Panc1 (cell line): Measurements from ENCODE around the gene CCR7.

ENCODE experiments used
- POLR2AphosphoS5 ChIP-seq: IDR thresholded peaks from 2 replicates; pipeline ENCODE4 v1.6.1; 2012; ENCODE audit warnings: mild to moderate bottlenecking, low read depth, low read length, moderate library complexity
- SIN3A ChIP-seq: IDR thresholded peaks from 2 replicates; pipeline ENCODE4 v1.6.1; 2012; ENCODE audit warnings: low read depth, mild to moderate bottlenecking, low read length, moderate library complexity, borderline replicate concordance; ENCODE audit not compliant: insufficient read depth
- TF ChIP-seq, protein P1 (sequence below): fragments of 450-650 bp; IDR thresholded peaks from 2 replicates; pipeline ENCODE4 v1.5.1; 2017; ENCODE audit warnings: mild to moderate bottlenecking
- TF ChIP-seq, protein P2 (sequence below), 2 experiments: IDR thresholded peaks; 2 replicates each; pipeline ENCODE4 v1.6.1; 2011 to 2012; ENCODE audit warnings: low read depth in 2 of 2, control low read depth in 1 of 2, low read length in 1 of 2, mild to moderate bottlenecking in 1 of 2, moderate library complexity in 1 of 2; ENCODE audit not compliant: insufficient read depth in 1 of 2

DNA sequence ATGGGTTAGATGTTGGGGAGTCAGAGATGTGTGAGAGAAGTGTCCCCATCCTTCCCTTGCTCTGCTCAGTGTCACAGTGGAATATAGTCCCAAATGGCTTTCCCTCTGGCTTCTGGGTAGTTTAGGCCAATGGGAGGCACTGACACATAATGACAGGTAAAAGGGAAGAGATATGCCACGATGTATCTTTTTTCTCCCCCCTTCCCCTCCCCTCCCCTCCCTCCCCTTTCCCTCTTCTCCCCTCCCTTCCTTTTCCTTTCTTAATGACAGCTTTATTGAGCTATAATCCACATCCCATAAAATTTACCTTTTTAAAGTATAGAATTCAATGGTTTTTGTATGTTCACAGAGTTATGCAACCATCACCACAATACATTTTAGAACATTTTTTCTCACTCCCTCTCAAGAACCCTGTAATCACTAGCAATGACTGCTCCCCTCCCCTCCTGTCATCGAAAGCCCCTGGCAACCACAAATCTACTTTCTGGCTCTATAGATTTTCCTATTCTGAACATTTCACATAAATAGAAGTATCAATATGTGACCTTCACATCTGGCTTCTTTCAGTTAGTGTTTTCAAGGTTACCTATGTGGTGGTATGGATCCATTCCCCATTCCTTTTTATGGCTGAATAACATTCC lies 617 bp upstream of the CCR7 start:
- TF ChIP-seq, protein P1, sequence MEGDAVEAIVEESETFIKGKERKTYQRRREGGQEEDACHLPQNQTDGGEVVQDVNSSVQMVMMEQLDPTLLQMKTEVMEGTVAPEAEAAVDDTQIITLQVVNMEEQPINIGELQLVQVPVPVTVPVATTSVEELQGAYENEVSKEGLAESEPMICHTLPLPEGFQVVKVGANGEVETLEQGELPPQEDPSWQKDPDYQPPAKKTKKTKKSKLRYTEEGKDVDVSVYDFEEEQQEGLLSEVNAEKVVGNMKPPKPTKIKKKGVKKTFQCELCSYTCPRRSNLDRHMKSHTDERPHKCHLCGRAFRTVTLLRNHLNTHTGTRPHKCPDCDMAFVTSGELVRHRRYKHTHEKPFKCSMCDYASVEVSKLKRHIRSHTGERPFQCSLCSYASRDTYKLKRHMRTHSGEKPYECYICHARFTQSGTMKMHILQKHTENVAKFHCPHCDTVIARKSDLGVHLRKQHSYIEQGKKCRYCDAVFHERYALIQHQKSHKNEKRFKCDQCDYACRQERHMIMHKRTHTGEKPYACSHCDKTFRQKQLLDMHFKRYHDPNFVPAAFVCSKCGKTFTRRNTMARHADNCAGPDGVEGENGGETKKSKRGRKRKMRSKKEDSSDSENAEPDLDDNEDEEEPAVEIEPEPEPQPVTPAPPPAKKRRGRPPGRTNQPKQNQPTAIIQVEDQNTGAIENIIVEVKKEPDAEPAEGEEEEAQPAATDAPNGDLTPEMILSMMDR, result no peak
- TF ChIP-seq, protein P2, sequence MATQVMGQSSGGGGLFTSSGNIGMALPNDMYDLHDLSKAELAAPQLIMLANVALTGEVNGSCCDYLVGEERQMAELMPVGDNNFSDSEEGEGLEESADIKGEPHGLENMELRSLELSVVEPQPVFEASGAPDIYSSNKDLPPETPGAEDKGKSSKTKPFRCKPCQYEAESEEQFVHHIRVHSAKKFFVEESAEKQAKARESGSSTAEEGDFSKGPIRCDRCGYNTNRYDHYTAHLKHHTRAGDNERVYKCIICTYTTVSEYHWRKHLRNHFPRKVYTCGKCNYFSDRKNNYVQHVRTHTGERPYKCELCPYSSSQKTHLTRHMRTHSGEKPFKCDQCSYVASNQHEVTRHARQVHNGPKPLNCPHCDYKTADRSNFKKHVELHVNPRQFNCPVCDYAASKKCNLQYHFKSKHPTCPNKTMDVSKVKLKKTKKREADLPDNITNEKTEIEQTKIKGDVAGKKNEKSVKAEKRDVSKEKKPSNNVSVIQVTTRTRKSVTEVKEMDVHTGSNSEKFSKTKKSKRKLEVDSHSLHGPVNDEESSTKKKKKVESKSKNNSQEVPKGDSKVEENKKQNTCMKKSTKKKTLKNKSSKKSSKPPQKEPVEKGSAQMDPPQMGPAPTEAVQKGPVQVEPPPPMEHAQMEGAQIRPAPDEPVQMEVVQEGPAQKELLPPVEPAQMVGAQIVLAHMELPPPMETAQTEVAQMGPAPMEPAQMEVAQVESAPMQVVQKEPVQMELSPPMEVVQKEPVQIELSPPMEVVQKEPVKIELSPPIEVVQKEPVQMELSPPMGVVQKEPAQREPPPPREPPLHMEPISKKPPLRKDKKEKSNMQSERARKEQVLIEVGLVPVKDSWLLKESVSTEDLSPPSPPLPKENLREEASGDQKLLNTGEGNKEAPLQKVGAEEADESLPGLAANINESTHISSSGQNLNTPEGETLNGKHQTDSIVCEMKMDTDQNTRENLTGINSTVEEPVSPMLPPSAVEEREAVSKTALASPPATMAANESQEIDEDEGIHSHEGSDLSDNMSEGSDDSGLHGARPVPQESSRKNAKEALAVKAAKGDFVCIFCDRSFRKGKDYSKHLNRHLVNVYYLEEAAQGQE (IDR thresholded peaks at IDR 0.05; ENCODE audit: insufficient read depth in 1 of 2, low read depth in 2 of 2, low read length in 1 of 2), result no peak
- TF ChIP-seq POLR2AphosphoS5 (no peak), SIN3A (no peak)
